HG02610 (cell line): Measurements from ENCODE around the gene NYNRIN.

Experiments
- ATAC-seq: cut with Tn5 transposase; IDR thresholded peaks from one replicate; pipeline ENCODE4 v1.9.1; 2021; ENCODE audit warnings: mild to moderate bottlenecking, moderate library complexity; ENCODE audit not compliant: unreplicated experiment

Gene NYNRIN

GRCh38 chr14:24414077-24414476 lies 15.3 kb downstream of the NYNRIN start:
- no peak for ATAC-seq

GRCh38 chr14:24414732-24415420 lies 16.1 kb downstream of the NYNRIN start:
- ATAC-seq, result no peak

GRCh38 chr14:24415421-24416253 lies 16.8 kb downstream of the NYNRIN start:
- ATAC-seq, result no peak

- ATAC-seq, result no peak
These were observed 17.6 kb downstream of the NYNRIN start for GRCh38 chr14:24416254-24416931.

GRCh38 chr14:24416932-24417619 lies 18.3 kb downstream of the NYNRIN start:
- ATAC-seq, result no peak

GRCh38 chr14:24417832-24418491 lies 19.2 kb downstream of the NYNRIN start:
- ATAC-seq, result no peak

- no peak for ATAC-seq
These were observed 19.7 kb downstream of the NYNRIN start for GRCh38 chr14:24418492-24418873.

- no peak for ATAC-seq
These were observed 23.5 kb downstream of the NYNRIN start for GRCh38 chr14:24422261-24422660.

GRCh38 chr14:24422694-24423601 lies 24.1 kb downstream of the NYNRIN start:
- ATAC-seq, result no peak

- ATAC-seq, result no peak
These were observed 26.9 kb downstream of the NYNRIN start for GRCh38 chr14:24425704-24426103.

- ATAC-seq, result no peak
These were observed 27.5 kb downstream of the NYNRIN start for GRCh38 chr14:24426150-24426911.

GRCh38 chr14:24426912-24427536 lies 28.2 kb downstream of the NYNRIN start:
- ATAC-seq, result no peak

GRCh38 chr14:24427537-24428508 lies 29.0 kb downstream of the NYNRIN start:
- no peak for ATAC-seq

- ATAC-seq, result no peak
These were observed 30.0 kb downstream of the NYNRIN start for GRCh38 chr14:24428628-24429394.

- ATAC-seq, result peak; percentile 87
These were observed 30.8 kb downstream of the NYNRIN start, which contains the start of the genes CBLN3 and KHNYN for GRCh38 chr14:24429395-24430142. Gene CBLN3, minus strand, starts transcription at chr14:24429668. Its CDS starts 614 bp downstream, at chr14:24429054. Gene KHNYN, plus strand, starts transcription at chr14:24429954. Its CDS starts 777 bp downstream, at chr14:24430731.
